Loucy (cell line): ENCODE measurements around the gene TBCCD1.
A peak's percentile ranks its signal among the peaks of the same experiment; 100 is the strongest.
"Not testable (repeated sequence)": the region's sequence is repeated elsewhere in the genome, so short reads cannot be mapped to it uniquely, and the experiment has no call there.

Experiments used
- H2AFZ ChIP-seq: fragments of 200-600 bp; sonication (generic); 2 replicates; pipeline ENCODE4 v1.6.0; 2016; ENCODE audit warnings: antibody characterized with exemption, mild to moderate bottlenecking, low read length, moderate library complexity
- H3F3A ChIP-seq: fragments of 200-600 bp; 2 replicates; pipeline ENCODE4 v1.6.0; 2016; ENCODE audit warnings: antibody characterized with exemption, low read depth, mild to moderate bottlenecking
- H3K27me3 ChIP-seq: fragments of 200-600 bp; sonication (generic); 2 replicates; pipeline ENCODE4 v1.6.1; 2014; ENCODE audit warnings: low read length, mild to moderate bottlenecking; ENCODE audit not compliant: insufficient read depth, poor library complexity, severe bottlenecking
- H3K36me3 ChIP-seq: fragments of 200-600 bp; sonication (generic); 2 replicates; pipeline ENCODE4 v1.6.1; 2016; ENCODE audit warnings: low read length; ENCODE audit not compliant: insufficient read depth
- H3K4me1 ChIP-seq: fragments of 200-600 bp; sonication (generic); 2 replicates; pipeline ENCODE4 v1.5.1; 2014; ENCODE audit warnings: low read length, mild to moderate bottlenecking; ENCODE audit not compliant: insufficient read depth, poor library complexity, severe bottlenecking
- H3K4me2 ChIP-seq: fragments of 200-600 bp; sonication (generic); 2 replicates; pipeline ENCODE4 v1.6.0; 2014; ENCODE audit warnings: antibody characterized with exemption, low read length, low read depth, mild to moderate bottlenecking; ENCODE audit not compliant: poor library complexity, severe bottlenecking
- H3K4me3 ChIP-seq: fragments of 200-600 bp; sonication (generic); 2 replicates; pipeline ENCODE4 v1.5.1; 2014; ENCODE audit warnings: low read length, mild to moderate bottlenecking, mixed read lengths; ENCODE audit not compliant: poor library complexity, severe bottlenecking
- H3K79me2 ChIP-seq: fragments of 200-600 bp; sonication (generic); 2 replicates; pipeline ENCODE4 v1.6.1; 2014; ENCODE audit warnings: low read length; ENCODE audit not compliant: insufficient read depth
- H3K9ac ChIP-seq: fragments of 200-600 bp; sonication (generic); 2 replicates; pipeline ENCODE4 v1.6.0; 2014; ENCODE audit warnings: mild to moderate bottlenecking, low read depth, low read length, moderate library complexity; ENCODE audit not compliant: poor library complexity, severe bottlenecking
- H3K9me2 ChIP-seq: fragments of 200-600 bp; sonication (generic); replicated peaks from 2 replicates; pipeline ENCODE4 v1.6.1; 2016; ENCODE audit warnings: low read depth, low read length, mixed read lengths
- H3K9me3 ChIP-seq: fragments of 200-600 bp; sonication (generic); 2 replicates; pipeline ENCODE4 v1.6.1; 2014; ENCODE audit warnings: mild to moderate bottlenecking, antibody characterized with exemption, low read length, low read depth; ENCODE audit not compliant: insufficient read depth
- H4K20me1 ChIP-seq: fragments of 200-600 bp; sonication (generic); 2 replicates; pipeline ENCODE4 v1.6.0; 2014; ENCODE audit warnings: antibody characterized with exemption, low read length, mild to moderate bottlenecking; ENCODE audit not compliant: insufficient read depth, poor library complexity, severe bottlenecking
- EZH2phosphoT487 ChIP-seq: fragments of 200-600 bp; IDR thresholded peaks from 2 replicates; pipeline ENCODE4 v1.6.1; 2018; ENCODE audit warnings: antibody characterized with exemption, mild to moderate bottlenecking, moderate library complexity, borderline replicate concordance
- TF ChIP-seq, protein P1 (sequence below): fragments of 200-600 bp; sonication (generic); conservative IDR thresholded peaks from 2 replicates; pipeline ENCODE4 v1.5.1; 2014; ENCODE audit warnings: mild to moderate bottlenecking, antibody characterized with exemption, low read length

The TBCCD1 gene

DNA sequence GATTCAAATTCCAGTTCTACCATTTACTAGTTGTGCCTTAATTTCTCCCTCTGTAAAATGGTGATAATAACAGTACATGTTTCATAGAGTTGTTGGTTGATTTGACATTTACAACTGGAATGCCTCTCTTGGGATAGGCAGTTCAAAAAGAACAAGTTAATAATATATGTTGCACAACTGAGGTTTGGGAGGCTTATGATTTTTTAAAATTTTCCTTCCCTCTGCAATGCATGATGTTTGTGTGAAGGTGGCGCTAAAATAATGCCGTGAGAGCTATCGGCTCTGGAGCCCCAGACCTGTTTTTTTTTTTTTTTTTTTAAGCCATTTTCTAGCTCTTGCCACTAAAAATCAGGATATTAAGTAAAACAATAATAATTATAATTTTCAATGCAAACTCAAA lies 22.0 kb upstream of the TBCCD1 start:
- no peaks in the 10 kb centered on the region for H3K27me3 ChIP-seq
- no peak overlapping the region for H3K9ac ChIP-seq
- H3K4me3 ChIP-seq = no peak overlapping the region
- H3K79me2 ChIP-seq = no peaks in the 10 kb centered on the region
- H2AFZ ChIP-seq = no peak overlapping the region
- TF ChIP-seq, protein P1, sequence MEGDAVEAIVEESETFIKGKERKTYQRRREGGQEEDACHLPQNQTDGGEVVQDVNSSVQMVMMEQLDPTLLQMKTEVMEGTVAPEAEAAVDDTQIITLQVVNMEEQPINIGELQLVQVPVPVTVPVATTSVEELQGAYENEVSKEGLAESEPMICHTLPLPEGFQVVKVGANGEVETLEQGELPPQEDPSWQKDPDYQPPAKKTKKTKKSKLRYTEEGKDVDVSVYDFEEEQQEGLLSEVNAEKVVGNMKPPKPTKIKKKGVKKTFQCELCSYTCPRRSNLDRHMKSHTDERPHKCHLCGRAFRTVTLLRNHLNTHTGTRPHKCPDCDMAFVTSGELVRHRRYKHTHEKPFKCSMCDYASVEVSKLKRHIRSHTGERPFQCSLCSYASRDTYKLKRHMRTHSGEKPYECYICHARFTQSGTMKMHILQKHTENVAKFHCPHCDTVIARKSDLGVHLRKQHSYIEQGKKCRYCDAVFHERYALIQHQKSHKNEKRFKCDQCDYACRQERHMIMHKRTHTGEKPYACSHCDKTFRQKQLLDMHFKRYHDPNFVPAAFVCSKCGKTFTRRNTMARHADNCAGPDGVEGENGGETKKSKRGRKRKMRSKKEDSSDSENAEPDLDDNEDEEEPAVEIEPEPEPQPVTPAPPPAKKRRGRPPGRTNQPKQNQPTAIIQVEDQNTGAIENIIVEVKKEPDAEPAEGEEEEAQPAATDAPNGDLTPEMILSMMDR = peak; percentile 56
- TF ChIP-seq EZH2phosphoT487 = no peak
- H3K4me1 ChIP-seq = peaks cover 7% of the 10 kb centered on the region
- H3F3A ChIP-seq = no peaks in the 10 kb centered on the region
- no peaks in the 10 kb centered on the region for H3K9me2 ChIP-seq
- no peak overlapping the region for H3K4me2 ChIP-seq
- H3K9me3 ChIP-seq = no peaks in the 10 kb centered on the region
- peaks cover 21% of the 10 kb centered on the region; the same call in 1 of the 2 replicates for H3K36me3 ChIP-seq
- no peaks in the 10 kb centered on the region for H4K20me1 ChIP-seq

DNA sequence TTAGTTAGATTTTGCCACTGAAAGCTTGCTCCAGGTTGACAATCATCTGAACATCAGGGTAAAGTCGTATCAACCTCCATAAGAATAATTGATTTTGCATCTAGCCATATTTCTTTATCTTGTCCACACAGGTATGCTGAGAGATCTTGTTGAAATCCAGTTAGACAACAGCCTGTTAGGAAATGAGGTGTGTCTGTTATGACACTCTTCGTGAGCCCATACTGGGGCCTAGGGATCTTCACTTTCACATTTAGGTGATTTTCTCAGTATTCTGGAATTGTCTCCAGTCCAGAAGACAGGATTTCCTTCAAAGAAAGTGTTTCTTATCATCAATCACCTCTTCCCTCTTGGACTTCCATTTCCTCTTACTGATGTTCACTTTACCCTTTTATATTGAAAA lies 21.5 kb upstream of the TBCCD1 start:
- H3K36me3 ChIP-seq = peaks cover 26% of the 10 kb centered on the region; the same call in 1 of the 2 replicates
- no peak overlapping the region for H3K4me2 ChIP-seq
- no peaks in the 10 kb centered on the region for H3K9me3 ChIP-seq
- H4K20me1 ChIP-seq = no peaks in the 10 kb centered on the region
- no peaks in the 10 kb centered on the region for H3K9me2 ChIP-seq
- no peak overlapping the region for H2AFZ ChIP-seq
- H3K4me3 ChIP-seq = no peak overlapping the region
- TF ChIP-seq, protein P1 = no peak
- TF ChIP-seq EZH2phosphoT487 = no peak
- peaks cover 7% of the 10 kb centered on the region for H3K4me1 ChIP-seq
- no peaks in the 10 kb centered on the region for H3K79me2 ChIP-seq
- H3F3A ChIP-seq = no peaks in the 10 kb centered on the region
- H3K27me3 ChIP-seq = no peaks in the 10 kb centered on the region
- H3K9ac ChIP-seq = no peak overlapping the region

DNA sequence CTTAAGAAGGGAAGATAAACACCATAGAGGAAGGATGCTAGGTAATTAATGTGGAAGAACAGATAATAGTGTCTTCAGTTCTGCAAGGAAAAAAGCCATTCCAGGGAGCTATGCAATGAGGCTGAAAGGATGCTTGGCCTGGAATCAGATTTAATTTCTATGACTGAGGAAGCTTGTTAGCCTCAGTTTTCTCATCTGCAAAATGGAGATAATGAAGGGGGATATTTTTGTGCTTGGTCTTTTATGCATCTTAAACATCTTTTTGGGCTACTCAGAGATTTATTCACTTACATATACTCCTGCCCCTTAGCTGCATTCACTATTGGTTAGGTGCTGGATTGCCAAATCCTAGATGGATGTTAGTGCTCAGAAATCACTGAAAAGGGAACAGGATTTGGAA lies 20.0 kb upstream of the TBCCD1 start:
- H2AFZ ChIP-seq = no peak overlapping the region
- peaks cover 7% of the 10 kb centered on the region for H3K4me1 ChIP-seq
- no peak overlapping the region for H3K4me2 ChIP-seq
- peaks cover 41% of the 10 kb centered on the region; the same call in 1 of the 2 replicates for H3K36me3 ChIP-seq
- no peaks in the 10 kb centered on the region for H3F3A ChIP-seq
- TF ChIP-seq EZH2phosphoT487 = no peak
- TF ChIP-seq, protein P1 = no peak
- no peak overlapping the region for H3K9ac ChIP-seq
- H3K9me2 ChIP-seq = no peaks in the 10 kb centered on the region
- H3K4me3 ChIP-seq = no peak overlapping the region
- H3K27me3 ChIP-seq = no peaks in the 10 kb centered on the region
- H3K79me2 ChIP-seq = no peaks in the 10 kb centered on the region
- H4K20me1 ChIP-seq = no peaks in the 10 kb centered on the region
- no peaks in the 10 kb centered on the region for H3K9me3 ChIP-seq

DNA sequence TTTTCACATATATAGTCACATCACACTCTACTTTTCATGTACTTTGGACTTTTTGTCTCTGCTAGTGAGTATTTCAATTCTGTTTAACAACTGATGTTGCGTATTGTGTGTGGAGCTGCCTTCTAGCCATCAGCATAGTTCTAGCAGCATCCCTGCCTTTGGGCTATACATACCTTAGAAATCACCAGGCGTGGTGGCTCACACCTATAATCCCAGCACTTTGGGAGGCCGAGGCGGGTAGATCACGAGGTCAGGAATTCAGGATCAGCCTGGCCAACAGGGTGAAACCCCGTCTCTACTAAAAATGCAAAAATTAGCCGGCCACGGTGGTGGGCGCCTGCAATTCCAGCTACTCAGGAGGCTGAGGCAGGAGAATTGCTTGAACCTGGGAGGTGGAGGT lies 19.1 kb upstream of the TBCCD1 start:
- H2AFZ ChIP-seq, H3K4me1 ChIP-seq, H3K79me2 ChIP-seq, H3K4me3 ChIP-seq, H3K9me3 ChIP-seq, H4K20me1 ChIP-seq, H3F3A ChIP-seq, H3K9me2 ChIP-seq, H3K4me2 ChIP-seq, H3K9ac ChIP-seq, H3K27me3 ChIP-seq: not testable (repeated sequence)
- peaks cover 50% of the 10 kb centered on the region; the same call in 1 of the 2 replicates for H3K36me3 ChIP-seq
